Measurements from ENCODE around the gene CUEDC2.

CUEDC2 gene

DNA sequence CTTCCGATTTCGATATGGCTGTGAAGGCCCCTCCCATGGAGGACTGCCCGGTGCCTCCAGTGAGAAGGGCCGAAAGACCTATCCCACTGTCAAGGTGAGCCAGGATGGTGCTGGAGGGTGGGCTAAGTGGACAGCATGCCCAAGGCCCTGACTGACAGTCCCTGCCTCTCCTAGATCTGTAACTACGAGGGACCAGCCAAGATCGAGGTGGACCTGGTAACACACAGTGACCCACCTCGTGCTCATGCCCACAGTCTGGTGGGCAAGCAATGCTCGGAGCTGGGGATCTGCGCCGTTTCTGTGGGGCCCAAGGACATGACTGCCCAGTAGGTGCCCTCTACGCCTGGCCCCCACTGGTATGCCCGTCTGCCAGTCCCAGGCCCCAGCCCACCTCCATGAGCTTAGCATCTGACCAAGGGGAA, 35.6 kb downstream of the CUEDC2 start:
- no peak for DNase-seq (ENCODE audit: low spot score)

DNA sequence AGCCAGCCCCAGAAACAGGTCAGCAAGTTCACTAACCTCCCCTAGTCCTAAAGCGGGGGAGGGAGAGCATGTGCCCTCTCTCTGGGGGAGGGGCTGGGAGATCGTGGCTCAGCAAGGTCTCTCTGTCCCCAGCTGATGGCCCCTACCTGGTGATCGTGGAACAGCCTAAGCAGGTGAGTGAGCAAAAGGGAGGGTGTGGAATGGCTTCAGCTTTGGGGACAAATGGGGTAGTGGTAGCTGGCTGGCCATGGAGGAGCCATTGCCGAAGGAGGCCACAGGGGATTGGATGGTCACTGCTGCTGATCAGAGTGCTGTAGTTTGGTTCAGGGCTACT, 36.1 kb downstream of the CUEDC2 start:
- DNase-seq (ENCODE audit: low spot score), result no peak

DNA sequence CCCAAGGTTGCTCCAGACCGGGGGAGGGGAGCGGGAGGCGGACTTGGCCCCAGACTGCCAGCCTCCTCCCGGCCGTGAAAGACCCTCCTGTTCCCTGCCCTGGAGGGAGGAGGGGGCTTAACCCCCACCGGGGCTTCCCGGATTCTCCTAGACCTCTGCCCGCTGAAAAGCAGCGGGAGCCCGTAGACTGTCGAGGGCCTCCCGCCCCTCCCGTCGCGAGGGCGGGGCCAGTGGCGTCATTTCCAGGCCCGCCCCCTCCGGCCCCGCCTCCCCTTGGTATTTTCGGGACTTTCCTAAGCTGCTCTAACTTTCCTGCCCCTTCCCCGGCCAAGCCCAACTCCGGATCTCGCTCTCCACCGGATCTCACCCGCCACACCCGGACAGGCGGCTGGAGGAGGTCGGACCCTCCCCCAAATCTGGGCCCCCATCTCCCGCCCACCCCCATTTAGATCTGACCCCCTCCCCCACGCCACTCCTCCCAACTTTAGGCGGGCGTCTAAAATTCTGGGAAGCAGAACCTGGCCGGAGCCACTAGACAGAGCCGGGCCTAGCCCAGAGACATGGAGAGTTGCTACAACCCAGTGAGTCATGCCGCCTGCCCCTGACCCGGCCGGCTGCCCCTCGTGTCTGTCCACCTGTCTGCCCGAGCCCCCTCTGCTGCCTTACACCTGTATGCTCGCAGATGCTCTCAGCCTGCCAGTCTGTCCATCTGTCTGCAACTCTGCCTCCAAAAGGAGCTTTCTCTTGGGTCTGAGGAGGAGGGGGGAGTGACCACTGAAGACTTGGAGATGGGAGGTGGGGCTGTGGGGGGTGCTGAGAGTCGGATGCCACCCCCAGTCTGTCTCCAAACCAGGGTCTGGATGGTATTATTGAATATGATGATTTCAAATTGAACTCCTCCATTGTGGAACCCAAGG, 36.7 kb downstream of the CUEDC2 start, which contains the start of gene NFKB2:
Gene NFKB2, plus strand, starts transcription at position 306 of the 917 bp plus-strand sequence. Its CDS starts 255 bp downstream, at position 561.
- peak; percentile 81 for DNase-seq (ENCODE audit: low spot score)

- no peak for DNase-seq (ENCODE audit: low spot score)
Measured at GRCh38 chr10:102394801-102395399, 37.5 kb downstream of the CUEDC2 start.

GRCh38 chr10:102394079-102394800, 38.1 kb downstream of the CUEDC2 start:
- DNase-seq (ENCODE audit: low spot score), result peak; percentile 85

- DNase-seq (ENCODE audit: low spot score), result no peak
Measured at GRCh38 chr10:102393411-102394078, 38.8 kb downstream of the CUEDC2 start.

DNA sequence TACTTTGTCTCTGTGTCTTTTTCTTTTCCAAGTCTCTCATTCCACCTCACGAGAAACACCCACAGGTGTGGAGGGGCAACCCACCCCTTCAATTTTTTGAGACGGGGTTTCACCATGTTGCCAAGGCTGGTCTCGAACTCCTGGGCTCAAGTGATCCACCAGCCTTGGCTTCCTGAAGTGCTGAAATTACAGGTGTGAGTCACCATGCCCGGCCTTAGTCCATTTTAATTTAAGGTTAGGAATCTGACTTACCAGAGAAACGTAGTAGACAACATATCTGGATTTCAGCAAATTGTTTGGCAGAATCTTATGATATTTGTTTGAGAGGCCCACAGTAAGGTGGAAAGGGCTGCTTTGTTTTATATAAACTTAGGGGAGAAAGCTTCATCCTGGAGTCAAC, 40.1 kb downstream of the CUEDC2 start:
- DNase-seq (ENCODE audit: low spot score), result no peak

GRCh38 chr10:102389894-102390293, 42.5 kb downstream of the CUEDC2 start:
- DNase-seq (ENCODE audit: low spot score), result no peak

- DNase-seq (ENCODE audit: low spot score), result no peak
Measured at GRCh38 chr10:102384606-102385429, 47.6 kb downstream of the CUEDC2 start.

DNA sequence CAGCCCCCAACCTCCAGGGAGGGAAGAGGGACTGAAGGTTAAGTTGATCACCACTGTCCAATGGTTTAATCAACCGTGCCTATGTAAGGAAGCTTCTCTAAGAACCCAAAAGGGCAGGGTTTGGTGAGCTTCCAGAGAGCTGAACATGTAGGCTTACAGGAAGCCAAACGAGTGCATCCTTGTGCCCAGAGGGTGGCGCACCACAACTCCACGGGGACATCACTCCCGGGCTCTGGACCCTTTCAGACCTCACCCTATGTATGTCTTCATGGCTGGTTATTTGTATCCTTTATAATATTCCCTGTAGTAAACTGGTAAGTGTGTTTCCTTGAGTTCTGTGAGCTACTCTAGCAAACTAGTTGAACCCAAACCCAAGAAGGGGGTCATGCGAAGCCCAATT, 48.3 kb downstream of the CUEDC2 start:
- DNase-seq (ENCODE audit: low spot score), result no peak

- DNase-seq (ENCODE audit: low spot score), result no peak
Measured at GRCh38 chr10:102382871-102383270, 49.5 kb downstream of the CUEDC2 start.

DNA sequence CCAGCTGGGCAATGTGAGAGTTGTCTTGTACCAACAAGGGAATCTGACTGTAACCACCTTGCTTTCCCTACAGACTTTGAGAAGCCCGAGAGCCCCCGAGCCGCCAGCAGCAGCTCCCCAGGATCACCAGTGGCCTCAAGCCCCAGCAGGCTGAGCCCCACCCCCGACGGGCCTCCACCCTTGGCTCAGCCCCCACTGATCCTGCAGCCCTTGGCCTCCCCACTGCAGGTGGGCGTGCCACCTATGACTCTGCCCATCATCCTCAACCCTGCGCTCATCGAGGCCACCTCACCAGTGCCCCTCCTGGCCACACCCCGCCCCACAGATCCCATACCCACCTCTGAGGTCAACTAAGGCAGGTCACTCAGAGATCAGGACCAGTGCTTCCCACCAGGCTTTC, 50.4 kb downstream of the CUEDC2 start:
- no peak for DNase-seq (ENCODE audit: low spot score)

DNA sequence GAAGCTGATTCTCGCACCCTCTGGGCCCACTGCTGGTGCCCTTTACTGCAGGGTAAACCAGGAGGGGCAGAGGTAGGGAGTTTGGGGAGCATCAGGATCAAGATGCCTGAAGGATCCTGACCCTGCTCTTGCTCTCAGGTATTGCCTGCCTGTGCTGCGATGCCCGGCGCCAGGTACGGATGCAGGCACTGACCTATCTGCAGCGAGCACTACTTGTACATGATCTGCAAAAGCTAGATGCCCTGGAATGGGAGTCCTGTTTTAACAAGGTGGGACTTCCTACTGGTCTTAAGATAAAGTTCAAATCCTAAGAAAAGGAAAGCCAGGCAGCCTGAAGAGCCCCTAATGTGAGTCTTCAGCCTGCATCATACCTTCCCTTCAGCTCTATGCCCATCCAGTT, 53.0 kb downstream of the CUEDC2 start:
- no peak for DNase-seq (ENCODE audit: low spot score)

GRCh38 chr10:102376901-102377300, 55.5 kb downstream of the CUEDC2 start:
- DNase-seq (ENCODE audit: low spot score), result no peak

DNA sequence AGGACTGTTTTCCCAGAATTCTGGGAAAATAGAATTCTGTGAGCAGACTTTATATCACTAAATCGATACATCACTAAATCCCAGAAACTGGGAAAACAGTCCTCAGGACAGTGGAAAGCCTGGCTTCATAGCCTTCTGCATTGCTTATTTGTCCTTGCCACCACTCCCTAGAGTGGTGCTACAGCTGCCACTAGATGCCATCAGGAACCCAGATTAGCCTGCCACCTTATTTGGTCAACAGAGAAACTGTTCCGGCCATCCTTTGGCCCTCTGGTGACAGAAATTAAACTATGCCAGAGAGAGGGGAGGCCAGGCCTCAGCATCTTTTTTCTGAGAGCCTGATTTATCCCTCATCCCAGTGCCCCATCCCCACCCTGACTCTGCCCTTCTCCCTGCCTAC, 56.5 kb downstream of the CUEDC2 start:
- DNase-seq (ENCODE audit: low spot score), result no peak

DNA sequence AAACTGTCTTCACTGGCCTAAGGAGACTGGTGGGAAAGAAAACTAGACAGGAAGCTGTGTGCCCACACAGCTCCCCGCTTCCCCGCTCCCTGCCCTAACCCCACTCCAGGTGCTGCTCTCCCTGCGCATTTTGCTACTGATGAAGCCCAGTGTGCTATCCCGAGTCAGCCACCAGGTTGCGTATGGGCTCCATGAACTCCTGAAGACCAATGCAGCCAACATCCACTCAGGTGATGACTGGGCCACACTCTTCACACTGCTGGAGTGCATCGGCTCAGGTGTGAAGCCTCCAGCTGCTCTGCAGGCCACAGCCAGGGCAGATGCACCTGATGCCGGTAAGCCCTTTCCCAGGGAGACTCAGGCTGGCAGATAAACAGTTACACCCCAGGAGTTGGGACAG, 57.1 kb downstream of the CUEDC2 start:
- DNase-seq (ENCODE audit: low spot score), result no peak
